Activated CD8-positive, alpha-beta T cell treated with anti-CD3 and anti-CD28 coated beads, Interleukin-2, amount 10 ng/mL, durations not matched to agents 7 days and 5 days (primary cell): ENCODE data around the gene ACOX2. TPM values are rescaled to one million over a fixed set of nuclear protein-coding genes. Genes with fewer than 3 reads are reported as not detected.

Experiments used
- ATAC-seq: fragments of 150-1000 bp; cut with Tn5 transposase; one replicate; pipeline ENCODE4 v1.10.0; 2021; ENCODE audit warnings: moderate library complexity
- CTCF ChIA-PET: fragments of 350-600 bp; sonication (Branson Sonifier 250); formaldehyde crosslinking; loops from one replicate; lab custom pipeline; 2021; ENCODE audit warnings: antibody characterized with exemption; lab: Charles Lee
- POLR2A ChIA-PET: fragments of 350-600 bp; sonication (Branson Sonifier 250); formaldehyde crosslinking; loops from one replicate; lab custom pipeline; 2021; ENCODE audit warnings: antibody characterized with exemption; lab: Charles Lee
- DNase-seq: peaks from one replicate; pipeline ENCODE4 v3.0.0-alpha.2; 2020
- H3K27ac Mint-ChIP-seq: one replicate; pipeline ENCODE4 v1.8.0; 2021; ENCODE audit warnings: mild to moderate bottlenecking, mixed read lengths
- H3K27me3 Mint-ChIP-seq: one replicate; pipeline ENCODE4 v1.8.0; 2021; ENCODE audit warnings: low read depth, mixed read lengths
- H3K36me3 Mint-ChIP-seq: one replicate; pipeline ENCODE4 v1.8.0; 2021; ENCODE audit warnings: low read depth, mixed read lengths
- H3K4me1 Mint-ChIP-seq: one replicate; pipeline ENCODE4 v1.8.0; 2021; ENCODE audit warnings: low read depth, mixed read lengths
- H3K4me3 Mint-ChIP-seq: one replicate; pipeline ENCODE4 v1.8.0; 2021; ENCODE audit warnings: mild to moderate bottlenecking, mixed read lengths
- H3K9me3 Mint-ChIP-seq: one replicate; pipeline ENCODE4 v1.8.0; 2022; ENCODE audit warnings: mixed read lengths; ENCODE audit not compliant: insufficient read depth
- total RNA-seq, 2 experiments: library from RNA; stranded (reverse); gene quantifications; one replicate each; pipeline ENCODE4 v1.2.3, GENCODE V29; 2021

Gene ACOX2
- total RNA-seq, 2 experiments from 2014 or later, result not detected

GRCh38 chr3:58520403-58521335 is 16.3 kb downstream of the ACOX2 start:
- no peaks in the 10 kb centered on the region for H3K36me3 Mint-ChIP-seq
- ATAC-seq (no peak), DNase-seq (no peak)
- H3K4me1 Mint-ChIP-seq, result no peaks in the 10 kb centered on the region
- no peak overlapping the region for H3K27ac Mint-ChIP-seq
- H3K9me3 Mint-ChIP-seq, result no peaks in the 10 kb centered on the region
- ChIA-PET CTCF (no interaction called here), POLR2A (no interaction called here)
- H3K27me3 Mint-ChIP-seq, result no peaks in the 10 kb centered on the region
- no peak overlapping the region for H3K4me3 Mint-ChIP-seq

- Mint-ChIP-seq H3K4me1 (no peaks in the 10 kb centered on the region), H3K9me3 (no peaks in the 10 kb centered on the region), H3K36me3 (no peaks in the 10 kb centered on the region), H3K27me3 (no peaks in the 10 kb centered on the region), H3K27ac (no peak overlapping the region), H3K4me3 (no peak overlapping the region)
- CTCF ChIA-PET, result no interaction called here
- no peak for ATAC-seq
- POLR2A ChIA-PET, result no interaction called here
- DNase-seq, result no peak
These were observed 17.2 kb downstream of the ACOX2 start for GRCh38 chr3:58519668-58520402.

- ATAC-seq, result no peak
- no peaks in the 10 kb centered on the region for H3K27me3 Mint-ChIP-seq
- ChIA-PET CTCF (no interaction called here), POLR2A (no interaction called here)
- DNase-seq, result no peak
- H3K4me1 Mint-ChIP-seq, result no peaks in the 10 kb centered on the region
- no peaks in the 10 kb centered on the region for H3K36me3 Mint-ChIP-seq
- no peak overlapping the region for H3K4me3 Mint-ChIP-seq
- no peaks in the 10 kb centered on the region for H3K9me3 Mint-ChIP-seq
- H3K27ac Mint-ChIP-seq, result no peak overlapping the region
These were observed 18.6 kb downstream of the ACOX2 start for GRCh38 chr3:58518291-58518789.

GRCh38 chr3:58514405-58514804 is 22.6 kb downstream of the ACOX2 start:
- no peak for ATAC-seq
- H3K4me3 Mint-ChIP-seq, result no peak overlapping the region
- H3K36me3 Mint-ChIP-seq, result no peaks in the 10 kb centered on the region
- DNase-seq, result no peak
- no peaks in the 10 kb centered on the region for H3K9me3 Mint-ChIP-seq
- ChIA-PET CTCF (no interaction called here), POLR2A (no interaction called here)
- H3K27me3 Mint-ChIP-seq, result no peaks in the 10 kb centered on the region
- H3K4me1 Mint-ChIP-seq, result no peaks in the 10 kb centered on the region
- H3K27ac Mint-ChIP-seq, result no peak overlapping the region

GRCh38 chr3:58508437-58508836 is 28.6 kb downstream of the ACOX2 start:
- no peak overlapping the region for H3K4me3 Mint-ChIP-seq
- H3K27ac Mint-ChIP-seq, result no peak overlapping the region
- ChIA-PET CTCF (interaction anchor here (2.1 kb wide), 1 partner anchor 16 kb away, joined by 6 read pairs; the partner anchor contains the start of gene KCTD6), POLR2A (no interaction called here)
- H3K9me3 Mint-ChIP-seq, result no peaks in the 10 kb centered on the region
- H3K4me1 Mint-ChIP-seq, result no peaks in the 10 kb centered on the region
- DNase-seq, result no peak
- no peaks in the 10 kb centered on the region for H3K36me3 Mint-ChIP-seq
- no peak for ATAC-seq
- no peaks in the 10 kb centered on the region for H3K27me3 Mint-ChIP-seq

GRCh38 chr3:58507356-58508078 is 29.5 kb downstream of the ACOX2 start:
- Mint-ChIP-seq H3K36me3 (no peaks in the 10 kb centered on the region), H3K27ac (no peak overlapping the region), H3K27me3 (no peaks in the 10 kb centered on the region), H3K4me1 (no peaks in the 10 kb centered on the region), H3K9me3 (no peaks in the 10 kb centered on the region), H3K4me3 (no peak overlapping the region)
- ATAC-seq (no peak), DNase-seq (no peak)
- POLR2A ChIA-PET, result no interaction called here
- CTCF ChIA-PET, result interaction anchor here (2.1 kb wide), 1 partner anchor 15 kb away, joined by 6 read pairs; the partner anchor contains the start of gene KCTD6

- Mint-ChIP-seq H3K36me3 (peaks cover 7% of the 10 kb centered on the region), H3K4me3 (no peak overlapping the region), H3K27ac (no peak overlapping the region), H3K4me1 (no peaks in the 10 kb centered on the region), H3K27me3 (no peaks in the 10 kb centered on the region), H3K9me3 (no peaks in the 10 kb centered on the region)
- ChIA-PET CTCF (interaction anchor here (1.0 kb wide), 1 partner anchor 11 kb away, joined by 3 read pairs; the partner anchor contains the start of gene KCTD6), POLR2A (no interaction called here)
- DNase-seq, result no peak
- ATAC-seq, result no peak
These were observed 34.1 kb downstream of the ACOX2 start for GRCh38 chr3:58502872-58503271.

GRCh38 chr3:58497097-58497496 is 39.9 kb downstream of the ACOX2 start:
- no peak overlapping the region for H3K4me3 Mint-ChIP-seq
- ChIA-PET CTCF (no interaction called here), POLR2A (no interaction called here)
- H3K36me3 Mint-ChIP-seq, result peaks cover 7% of the 10 kb centered on the region
- no peaks in the 10 kb centered on the region for H3K27me3 Mint-ChIP-seq
- no peaks in the 10 kb centered on the region for H3K9me3 Mint-ChIP-seq
- ATAC-seq, result no peak
- DNase-seq, result no peak
- H3K27ac Mint-ChIP-seq, result no peak overlapping the region
- H3K4me1 Mint-ChIP-seq, result peaks cover 13% of the 10 kb centered on the region

- POLR2A ChIA-PET, result no interaction called here
- CTCF ChIA-PET, result interaction anchor here (0.6 to 1.5 kb wide), 3 partner anchors 31 to 186 kb away, joined by 4 to 5 read pairs (median 4); no protein-coding TSS in a partner anchor
- H3K36me3 Mint-ChIP-seq, result peaks cover 7% of the 10 kb centered on the region
- no peaks in the 10 kb centered on the region for H3K9me3 Mint-ChIP-seq
- H3K27ac Mint-ChIP-seq, result no peak overlapping the region
- H3K27me3 Mint-ChIP-seq, result peaks cover 3% of the 10 kb centered on the region
- H3K4me3 Mint-ChIP-seq, result no peak overlapping the region
- no peak for ATAC-seq
- no peak for DNase-seq
- H3K4me1 Mint-ChIP-seq, result peaks cover 16% of the 10 kb centered on the region
These were observed 40.7 kb downstream of the ACOX2 start for GRCh38 chr3:58496206-58496857.

GRCh38 chr3:58495101-58495500 is 41.9 kb downstream of the ACOX2 start:
- ChIA-PET POLR2A (no interaction called here), CTCF (interaction anchor here (0.9 to 4.9 kb wide), 6 partner anchors 12 to 188 kb away, joined by 3 to 53 read pairs (median 4); partner anchors contain the start of genes HTD2 and RPP14)
- ATAC-seq, result no peak
- Mint-ChIP-seq H3K27ac (no peak overlapping the region), H3K36me3 (peaks cover 2% of the 10 kb centered on the region), H3K4me1 (peaks cover 17% of the 10 kb centered on the region), H3K4me3 (no peak overlapping the region), H3K9me3 (no peaks in the 10 kb centered on the region), H3K27me3 (peaks cover 7% of the 10 kb centered on the region)
- DNase-seq, result no peak

- Mint-ChIP-seq H3K27ac (no peak overlapping the region), H3K9me3 (no peaks in the 10 kb centered on the region), H3K36me3 (peaks cover under 1% of the 10 kb centered on the region), H3K4me3 (no peak overlapping the region), H3K4me1 (peaks cover 17% of the 10 kb centered on the region), H3K27me3 (peaks cover 15% of the 10 kb centered on the region)
- no peak for ATAC-seq
- ChIA-PET CTCF (interaction anchor here (0.9 to 4.9 kb wide), 8 partner anchors 10 to 187 kb away, joined by 3 to 53 read pairs (median 4); partner anchors contain the start of genes HTD2, PXK and RPP14), POLR2A (no interaction called here)
- DNase-seq, result no peak
These were observed 42.9 kb downstream of the ACOX2 start for GRCh38 chr3:58494107-58494506.
